Breast epithelium (tissue), 3 donors: Measurements from ENCODE around the gene ADAMTS4.

ENCODE experiments used
- POLR2A ChIP-seq: fragments of 450-650 bp; IDR thresholded peaks from one replicate; pipeline ENCODE4 v1.6.1; 2016; ENCODE audit warnings: antibody characterized with exemption, mild to moderate bottlenecking, moderate library complexity
- POLR2AphosphoS5 ChIP-seq, 3 donors: sonication (generic); formaldehyde crosslinking; IDR thresholded peaks; one replicate each; pipeline ENCODE4 v1.6.1; 2017; ENCODE audit warnings: antibody characterized with exemption in 3 of 3
- TF ChIP-seq, protein P1 (sequence below), 3 donors: fragments of 450-650 bp; IDR thresholded peaks; one replicate each; pipeline ENCODE4 v1.5.1; 2016 to 2017; ENCODE audit warnings: antibody characterized with exemption in 3 of 3, mild to moderate bottlenecking in 3 of 3, moderate library complexity in 3 of 3

DNA sequence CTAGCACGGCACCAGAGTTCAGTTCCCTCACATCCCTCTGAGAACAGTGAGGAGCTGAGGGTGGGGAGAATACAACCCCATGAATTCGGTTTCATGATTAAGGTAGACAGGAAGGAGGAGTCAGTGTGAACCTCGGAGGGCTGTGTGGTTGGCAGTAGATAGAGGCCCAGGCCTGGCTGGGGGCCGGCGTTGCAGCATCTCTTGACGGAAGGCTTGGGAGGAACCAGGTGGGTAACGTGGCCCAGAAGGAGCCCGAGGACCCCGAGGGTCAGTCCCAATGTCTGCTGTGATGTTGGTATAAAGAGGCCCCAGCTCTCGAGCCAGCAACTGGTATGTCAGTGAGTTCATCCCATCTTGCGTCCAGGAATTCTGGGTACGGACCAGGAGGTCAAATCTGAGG, 27.2 kb downstream of the ADAMTS4 start:
- TF ChIP-seq POLR2AphosphoS5 (IDR thresholded peaks at IDR 0.05) = no peak
- TF ChIP-seq, protein P1, sequence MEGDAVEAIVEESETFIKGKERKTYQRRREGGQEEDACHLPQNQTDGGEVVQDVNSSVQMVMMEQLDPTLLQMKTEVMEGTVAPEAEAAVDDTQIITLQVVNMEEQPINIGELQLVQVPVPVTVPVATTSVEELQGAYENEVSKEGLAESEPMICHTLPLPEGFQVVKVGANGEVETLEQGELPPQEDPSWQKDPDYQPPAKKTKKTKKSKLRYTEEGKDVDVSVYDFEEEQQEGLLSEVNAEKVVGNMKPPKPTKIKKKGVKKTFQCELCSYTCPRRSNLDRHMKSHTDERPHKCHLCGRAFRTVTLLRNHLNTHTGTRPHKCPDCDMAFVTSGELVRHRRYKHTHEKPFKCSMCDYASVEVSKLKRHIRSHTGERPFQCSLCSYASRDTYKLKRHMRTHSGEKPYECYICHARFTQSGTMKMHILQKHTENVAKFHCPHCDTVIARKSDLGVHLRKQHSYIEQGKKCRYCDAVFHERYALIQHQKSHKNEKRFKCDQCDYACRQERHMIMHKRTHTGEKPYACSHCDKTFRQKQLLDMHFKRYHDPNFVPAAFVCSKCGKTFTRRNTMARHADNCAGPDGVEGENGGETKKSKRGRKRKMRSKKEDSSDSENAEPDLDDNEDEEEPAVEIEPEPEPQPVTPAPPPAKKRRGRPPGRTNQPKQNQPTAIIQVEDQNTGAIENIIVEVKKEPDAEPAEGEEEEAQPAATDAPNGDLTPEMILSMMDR (IDR thresholded peaks at IDR 0.05) = no peak
- no peak for TF ChIP-seq POLR2A
